Neural cell (in vitro differentiated cells): ENCODE results near the gene THTPA.

Experiments used
- POLR2AphosphoS5 ChIP-seq: IDR thresholded peaks from 2 replicates; pipeline ENCODE4 v1.6.1; 2012
- RAD21 ChIP-seq: fragments of 450-650 bp; conservative IDR thresholded peaks from 2 replicates; pipeline ENCODE4 v1.6.1; 2014; ENCODE audit warnings: antibody characterized with exemption, mild to moderate bottlenecking, moderate library complexity
- TF ChIP-seq, protein P1 (sequence below): fragments of 450-650 bp; IDR thresholded peaks from 2 replicates; pipeline ENCODE4 v1.5.1; 2014; ENCODE audit warnings: antibody characterized with exemption, mild to moderate bottlenecking, moderate library complexity; ENCODE audit not compliant: poor library complexity, severe bottlenecking

DNA sequence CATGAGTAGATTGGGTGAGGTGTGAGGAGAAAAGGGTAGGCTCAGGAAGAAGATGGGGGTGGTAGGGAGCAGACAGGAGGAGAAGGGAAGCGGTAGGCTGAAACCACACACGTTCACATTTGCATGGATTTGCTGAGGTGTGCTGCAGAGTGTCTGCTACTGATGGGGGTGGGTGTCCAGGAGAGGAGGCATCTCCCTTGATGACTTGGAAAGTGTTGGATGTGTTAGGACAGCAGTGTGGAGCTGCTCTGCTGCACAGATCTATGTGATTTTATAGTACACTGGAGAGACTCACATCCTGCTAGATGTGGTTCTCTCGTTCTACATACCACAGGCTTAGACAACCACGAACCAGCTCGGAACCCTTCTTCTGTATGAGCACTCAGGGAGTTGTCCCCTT, 13.8 kb upstream of the THTPA start:
- TF ChIP-seq, protein P1, sequence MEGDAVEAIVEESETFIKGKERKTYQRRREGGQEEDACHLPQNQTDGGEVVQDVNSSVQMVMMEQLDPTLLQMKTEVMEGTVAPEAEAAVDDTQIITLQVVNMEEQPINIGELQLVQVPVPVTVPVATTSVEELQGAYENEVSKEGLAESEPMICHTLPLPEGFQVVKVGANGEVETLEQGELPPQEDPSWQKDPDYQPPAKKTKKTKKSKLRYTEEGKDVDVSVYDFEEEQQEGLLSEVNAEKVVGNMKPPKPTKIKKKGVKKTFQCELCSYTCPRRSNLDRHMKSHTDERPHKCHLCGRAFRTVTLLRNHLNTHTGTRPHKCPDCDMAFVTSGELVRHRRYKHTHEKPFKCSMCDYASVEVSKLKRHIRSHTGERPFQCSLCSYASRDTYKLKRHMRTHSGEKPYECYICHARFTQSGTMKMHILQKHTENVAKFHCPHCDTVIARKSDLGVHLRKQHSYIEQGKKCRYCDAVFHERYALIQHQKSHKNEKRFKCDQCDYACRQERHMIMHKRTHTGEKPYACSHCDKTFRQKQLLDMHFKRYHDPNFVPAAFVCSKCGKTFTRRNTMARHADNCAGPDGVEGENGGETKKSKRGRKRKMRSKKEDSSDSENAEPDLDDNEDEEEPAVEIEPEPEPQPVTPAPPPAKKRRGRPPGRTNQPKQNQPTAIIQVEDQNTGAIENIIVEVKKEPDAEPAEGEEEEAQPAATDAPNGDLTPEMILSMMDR, result no peak
- TF ChIP-seq POLR2AphosphoS5 (no peak), RAD21 (no peak)
